RPMI7951 (cell line): Measurements from ENCODE around the gene SKOR1. TPM values are rescaled to one million over a fixed set of nuclear protein-coding genes. Genes with fewer than 3 reads are reported as not detected.

Experiments used
- DNase-seq: peaks from one replicate; pipeline ENCODE4 v3.0.0-alpha.2; 2012; ENCODE audit warnings: low read depth
- total RNA-seq: library from RNA; depleted of rRNA; stranded (reverse); fragments of >200 nt; shearing (Covaris generic); gene quantifications from 2 replicates; pipeline ENCODE4 v1.2.3, GENCODE V29; 2014

The SKOR1 gene
- total RNA-seq, 1 experiment from 2014 or later = not detected

GRCh38 chr15:67796196-67797127, 28.8 kb upstream of the SKOR1 start:
- no peak for DNase-seq

DNA sequence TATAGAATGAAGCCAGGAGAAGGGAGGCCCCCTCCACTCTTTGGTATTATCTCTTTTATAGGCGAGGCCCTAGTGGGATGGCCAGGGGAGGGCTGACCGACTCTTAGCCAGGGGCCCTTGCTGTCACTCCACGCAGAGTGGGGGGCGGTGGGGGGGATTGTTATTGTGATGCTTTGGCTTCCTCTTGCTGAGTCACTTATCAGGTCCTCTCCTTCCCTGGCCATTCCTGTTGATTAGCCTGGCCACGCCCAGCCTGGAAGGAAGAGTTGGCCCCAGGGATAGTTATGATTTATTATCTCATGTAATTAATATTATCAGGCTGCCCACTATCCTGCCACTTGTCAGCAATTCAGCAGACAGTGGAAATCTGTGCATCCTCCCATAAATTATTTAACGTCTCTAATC, 25.5 kb upstream of the SKOR1 start:
- no peak for DNase-seq

- DNase-seq = no peak
Measured at GRCh38 chr15:67801142-67801541, 24.2 kb upstream of the SKOR1 start.

- DNase-seq = no peak
Measured at GRCh38 chr15:67801926-67802914, 23.1 kb upstream of the SKOR1 start.

DNA sequence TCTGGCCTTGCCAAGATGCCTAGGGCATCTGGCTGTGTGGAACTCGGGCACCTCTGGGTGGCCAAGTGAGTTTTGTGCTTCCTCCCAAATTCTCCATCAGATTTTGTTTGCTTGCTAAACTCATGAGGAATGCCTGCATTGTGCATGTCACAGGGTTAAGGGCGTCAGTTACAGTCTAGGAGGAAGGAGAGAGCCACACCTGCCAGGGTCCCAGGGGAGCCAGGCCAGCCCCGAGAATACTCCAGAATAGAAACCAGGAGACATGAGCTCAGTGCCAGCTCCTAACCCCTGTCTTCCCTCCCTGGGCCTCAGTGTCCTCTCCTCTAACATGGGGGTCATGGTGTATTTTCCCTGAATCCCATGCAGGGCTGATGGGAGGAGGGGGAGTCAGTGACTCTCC, 22.0 kb upstream of the SKOR1 start:
- DNase-seq = no peak

GRCh38 chr15:67803996-67804843, 21.1 kb upstream of the SKOR1 start:
- DNase-seq = no peak

- no peak for DNase-seq
Measured at GRCh38 chr15:67805008-67805665, 20.2 kb upstream of the SKOR1 start.

- no peak for DNase-seq
Measured at GRCh38 chr15:67805666-67806516, 19.4 kb upstream of the SKOR1 start.

DNA sequence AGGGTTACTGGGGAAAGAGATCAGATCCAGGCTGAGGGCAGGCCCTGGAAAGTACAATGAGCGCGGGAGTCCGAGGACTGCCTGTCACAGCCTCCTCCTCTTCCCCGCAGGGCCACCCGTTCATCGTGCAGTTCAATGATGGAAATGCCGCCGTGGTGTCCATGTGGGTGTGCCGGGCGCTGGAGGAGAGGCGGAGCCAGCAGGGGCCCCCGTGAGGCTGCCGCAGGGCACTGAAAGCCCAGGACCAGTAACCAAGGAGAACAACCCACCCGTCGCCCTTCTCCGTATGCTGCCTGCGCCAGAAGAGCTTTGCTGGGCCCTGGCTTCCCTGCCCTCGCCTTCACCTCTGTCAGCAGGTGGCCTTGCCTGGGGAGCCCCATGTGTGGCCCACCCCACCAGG, 18.8 kb upstream of the SKOR1 start:
- DNase-seq = no peak

- no peak for DNase-seq
Measured at GRCh38 chr15:67807141-67807540, 18.2 kb upstream of the SKOR1 start.

- no peak for DNase-seq
Measured at GRCh38 chr15:67807836-67808235, 17.5 kb upstream of the SKOR1 start.

DNA sequence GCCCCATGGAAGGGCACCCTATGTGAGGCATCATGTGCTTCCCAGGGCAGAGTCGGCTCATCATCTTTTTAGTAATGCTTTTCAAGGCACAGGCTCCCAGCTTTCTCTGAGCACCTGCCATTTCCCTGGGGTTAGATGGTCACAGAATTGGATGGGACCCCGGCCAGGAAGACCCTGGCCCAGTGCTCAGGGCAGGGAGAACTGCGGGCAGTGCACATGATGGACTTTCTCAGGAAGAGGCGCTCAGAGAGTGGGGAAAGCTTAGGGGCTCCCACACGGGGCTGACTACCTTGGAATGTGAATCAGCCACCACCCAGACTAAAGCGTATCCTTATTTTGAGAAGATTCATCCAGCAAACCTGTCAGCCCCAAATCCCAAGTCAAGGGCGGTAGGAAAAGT, 16.5 kb upstream of the SKOR1 start:
- no peak for DNase-seq

DNA sequence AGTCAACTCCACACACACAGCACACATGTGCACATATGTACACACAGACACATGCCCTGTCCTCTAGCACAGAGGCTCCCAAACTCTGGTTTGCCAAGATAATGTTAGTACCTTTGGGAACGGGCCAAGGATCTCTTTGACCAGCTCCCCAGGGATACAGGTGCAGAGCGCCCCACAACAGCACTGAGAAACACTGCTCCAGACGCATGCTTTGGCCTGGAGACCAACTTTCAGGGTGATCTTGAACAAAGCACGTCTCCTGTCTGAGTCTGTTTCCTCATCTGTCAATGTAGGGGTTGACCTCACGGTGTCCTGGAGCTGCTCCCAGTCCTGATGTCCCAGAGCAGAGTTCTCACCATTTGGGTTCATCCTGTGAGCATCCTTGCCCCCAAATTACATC, 15.9 kb upstream of the SKOR1 start:
- no peak for DNase-seq

DNA sequence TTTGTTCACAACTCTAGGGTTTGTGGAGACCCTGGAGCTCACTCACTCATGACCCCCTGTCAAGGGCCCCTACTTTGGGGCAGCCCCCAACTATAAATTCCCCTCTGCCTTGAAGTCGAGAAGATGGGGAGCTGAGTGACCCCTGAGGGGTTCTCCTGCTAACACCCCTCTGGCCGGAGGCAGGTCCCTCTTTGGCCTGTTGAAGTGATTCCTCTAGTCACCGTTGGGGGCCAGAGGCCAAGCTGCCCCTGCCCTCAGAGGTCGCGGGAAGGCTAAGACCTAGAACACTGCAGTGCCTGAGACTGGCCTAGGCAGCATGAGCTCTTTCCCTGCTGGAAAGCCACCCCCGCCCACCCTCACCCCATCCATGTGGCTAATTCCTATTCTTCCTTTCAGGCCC, 15.4 kb upstream of the SKOR1 start:
- DNase-seq = no peak

DNA sequence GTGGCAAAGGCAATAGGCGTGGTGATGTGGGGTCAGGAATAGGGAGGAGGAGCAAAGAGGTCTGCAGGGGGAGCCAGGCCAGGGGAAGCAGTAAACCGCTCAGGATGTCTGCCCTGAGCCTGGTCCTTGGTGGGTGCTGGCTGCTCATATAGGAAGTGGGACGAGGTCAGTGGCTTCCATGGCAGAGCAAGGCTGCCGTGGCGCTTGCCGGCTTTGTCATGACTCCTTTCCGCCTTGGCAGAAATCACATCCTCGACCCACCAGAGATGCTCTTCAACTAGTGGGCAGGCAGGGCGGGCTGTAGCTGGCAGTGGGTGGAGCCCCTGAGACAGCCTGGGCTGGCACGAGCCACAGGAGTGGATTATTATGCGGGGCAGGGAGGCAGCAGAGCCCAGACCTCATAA, 13.1 kb upstream of the SKOR1 start:
- no peak for DNase-seq

- DNase-seq = no peak
Measured at GRCh38 chr15:67813104-67813634, 12.1 kb upstream of the SKOR1 start.

- DNase-seq = no peak
Measured at GRCh38 chr15:67815036-67815592, 10.2 kb upstream of the SKOR1 start.

DNA sequence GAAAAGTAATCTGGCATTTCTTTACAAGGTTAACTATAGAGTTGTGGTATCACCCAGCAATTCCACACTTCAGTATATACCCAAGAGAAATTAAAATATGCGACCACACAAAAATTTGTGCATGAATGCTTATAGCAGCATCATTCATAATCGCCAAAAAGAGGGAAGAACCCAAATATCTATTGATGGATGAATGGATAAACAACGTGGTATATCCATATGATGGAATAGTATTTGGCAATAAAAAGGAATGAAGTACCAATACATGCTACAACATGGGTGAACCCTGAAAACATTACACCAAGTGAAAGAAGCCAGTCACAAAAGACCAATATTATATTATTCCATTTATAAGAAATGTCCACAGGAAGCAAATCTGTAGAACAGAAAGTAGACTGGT, 8.6 kb upstream of the SKOR1 start:
- no peak for DNase-seq

DNA sequence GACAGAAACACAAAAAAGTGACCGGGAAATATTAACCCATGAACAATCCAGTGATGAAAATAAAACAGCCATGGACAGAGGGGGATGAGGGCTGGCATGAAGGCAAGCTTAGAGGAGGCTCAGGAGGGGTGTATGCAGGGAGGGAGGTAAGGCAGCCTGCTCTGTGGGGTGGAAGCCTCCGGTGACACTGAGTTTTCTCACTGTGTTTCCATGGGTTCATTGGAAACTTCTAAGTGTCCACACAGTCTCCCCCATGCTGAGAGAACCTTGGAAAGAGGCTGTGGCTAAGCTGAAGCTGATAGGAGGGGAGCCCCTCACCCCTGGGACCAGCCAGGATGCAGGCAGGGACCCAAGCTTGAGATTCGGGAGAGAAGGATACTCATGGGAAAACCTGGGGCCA, 6.8 kb upstream of the SKOR1 start:
- DNase-seq = no peak

GRCh38 chr15:67819636-67820035, 5.7 kb upstream of the SKOR1 start:
- DNase-seq = no peak
